Measurements from ENCODE around the gene OR52R1.
"Not testable (repeated sequence)": the region's sequence is repeated elsewhere in the genome, so short reads cannot be mapped to it uniquely, and the experiment has no call there.

The OR52R1 gene

DNA sequence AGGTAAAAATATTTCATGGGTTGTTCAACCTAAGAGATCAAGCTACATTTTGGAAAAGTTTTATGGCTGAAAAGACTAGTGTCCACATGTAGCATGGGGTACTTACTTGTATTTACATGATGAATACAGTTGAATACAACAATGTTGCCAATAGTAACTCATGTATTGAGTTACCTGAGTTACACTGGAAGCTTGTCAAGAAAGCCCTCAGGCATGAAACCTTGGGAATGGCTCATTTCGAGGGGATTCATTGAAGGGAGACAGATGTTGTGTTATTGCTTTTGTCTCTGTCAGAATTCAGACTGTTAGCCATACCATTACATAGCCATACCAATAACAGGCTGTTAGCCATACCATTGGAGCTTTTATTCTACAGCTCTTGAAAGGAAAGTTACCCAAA is 26.2 kb upstream of the OR52R1 start:
- H3K4me1 Mint-ChIP-seq, result peaks cover 11% of the 10 kb centered on the region
- peaks cover 7% of the 10 kb centered on the region for H3K27me3 Mint-ChIP-seq (ENCODE audit: low read depth, poor library complexity)
- DNase-seq, result no peak
- H3K4me3 Mint-ChIP-seq, result no peak overlapping the region
- TF ChIP-seq, protein P1, sequence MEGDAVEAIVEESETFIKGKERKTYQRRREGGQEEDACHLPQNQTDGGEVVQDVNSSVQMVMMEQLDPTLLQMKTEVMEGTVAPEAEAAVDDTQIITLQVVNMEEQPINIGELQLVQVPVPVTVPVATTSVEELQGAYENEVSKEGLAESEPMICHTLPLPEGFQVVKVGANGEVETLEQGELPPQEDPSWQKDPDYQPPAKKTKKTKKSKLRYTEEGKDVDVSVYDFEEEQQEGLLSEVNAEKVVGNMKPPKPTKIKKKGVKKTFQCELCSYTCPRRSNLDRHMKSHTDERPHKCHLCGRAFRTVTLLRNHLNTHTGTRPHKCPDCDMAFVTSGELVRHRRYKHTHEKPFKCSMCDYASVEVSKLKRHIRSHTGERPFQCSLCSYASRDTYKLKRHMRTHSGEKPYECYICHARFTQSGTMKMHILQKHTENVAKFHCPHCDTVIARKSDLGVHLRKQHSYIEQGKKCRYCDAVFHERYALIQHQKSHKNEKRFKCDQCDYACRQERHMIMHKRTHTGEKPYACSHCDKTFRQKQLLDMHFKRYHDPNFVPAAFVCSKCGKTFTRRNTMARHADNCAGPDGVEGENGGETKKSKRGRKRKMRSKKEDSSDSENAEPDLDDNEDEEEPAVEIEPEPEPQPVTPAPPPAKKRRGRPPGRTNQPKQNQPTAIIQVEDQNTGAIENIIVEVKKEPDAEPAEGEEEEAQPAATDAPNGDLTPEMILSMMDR (IDR thresholded peaks at IDR 0.05), result no peak
- no peaks in the 10 kb centered on the region for H3K36me3 Mint-ChIP-seq (ENCODE audit: low read depth)
- no peaks in the 10 kb centered on the region for H3K9me3 Mint-ChIP-seq
- no peak overlapping the region for H3K27ac Mint-ChIP-seq

DNA sequence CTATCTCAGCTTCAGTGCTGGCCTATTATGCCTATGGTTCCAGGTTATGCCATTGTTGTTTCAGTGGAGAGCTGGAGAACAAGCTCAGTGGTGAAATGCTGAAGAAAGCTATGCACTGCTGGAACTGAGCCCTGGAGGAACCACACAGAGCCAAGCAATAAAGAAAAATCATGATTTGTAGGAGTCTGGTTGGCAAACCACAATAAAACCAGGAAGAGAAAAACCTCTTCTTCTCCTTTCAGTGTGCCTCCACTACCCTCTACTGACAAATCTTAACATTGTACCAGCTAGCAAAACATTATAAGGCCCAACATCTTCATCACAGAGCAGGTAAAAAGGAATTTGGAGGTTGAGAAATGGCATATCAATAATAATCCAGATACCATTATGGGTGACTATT is 22.2 kb upstream of the OR52R1 start:
- Mint-ChIP-seq H3K27me3 (ENCODE audit: low read depth, poor library complexity) (peaks cover 12% of the 10 kb centered on the region), H3K36me3 (ENCODE audit: low read depth) (no peaks in the 10 kb centered on the region), H3K4me3 (no peak overlapping the region), H3K4me1 (peaks cover 5% of the 10 kb centered on the region), H3K9me3 (no peaks in the 10 kb centered on the region), H3K27ac (no peak overlapping the region)
- TF ChIP-seq, protein P1 (IDR thresholded peaks at IDR 0.05), result peak; percentile 29
- no peak for DNase-seq

DNA sequence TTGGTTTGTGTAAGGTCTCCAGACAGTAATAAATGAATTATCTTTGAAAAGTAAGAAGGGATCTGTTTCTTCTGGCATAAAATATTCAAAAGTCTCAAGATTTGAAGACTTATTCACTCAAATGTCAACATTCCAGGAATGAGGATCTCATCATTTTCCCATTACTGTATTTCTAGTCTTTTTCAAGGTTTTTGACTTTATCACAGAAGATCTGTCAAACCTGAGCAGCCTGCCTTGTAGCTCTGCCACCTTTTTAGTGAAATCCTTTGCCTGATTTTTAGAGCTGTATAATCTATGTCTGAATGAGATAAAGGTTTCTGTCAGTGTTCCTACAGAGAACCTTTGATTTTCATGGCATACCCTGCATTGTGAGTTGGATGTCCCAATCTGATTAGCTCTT is 21.0 kb upstream of the OR52R1 start:
- TF ChIP-seq, protein P1 (IDR thresholded peaks at IDR 0.05), result no peak
- Mint-ChIP-seq H3K4me3 (no peak overlapping the region), H3K27me3 (ENCODE audit: low read depth, poor library complexity) (peaks cover 16% of the 10 kb centered on the region), H3K36me3 (ENCODE audit: low read depth) (no peaks in the 10 kb centered on the region), H3K4me1 (no peaks in the 10 kb centered on the region), H3K27ac (no peak overlapping the region), H3K9me3 (no peaks in the 10 kb centered on the region)
- no peak for DNase-seq

DNA sequence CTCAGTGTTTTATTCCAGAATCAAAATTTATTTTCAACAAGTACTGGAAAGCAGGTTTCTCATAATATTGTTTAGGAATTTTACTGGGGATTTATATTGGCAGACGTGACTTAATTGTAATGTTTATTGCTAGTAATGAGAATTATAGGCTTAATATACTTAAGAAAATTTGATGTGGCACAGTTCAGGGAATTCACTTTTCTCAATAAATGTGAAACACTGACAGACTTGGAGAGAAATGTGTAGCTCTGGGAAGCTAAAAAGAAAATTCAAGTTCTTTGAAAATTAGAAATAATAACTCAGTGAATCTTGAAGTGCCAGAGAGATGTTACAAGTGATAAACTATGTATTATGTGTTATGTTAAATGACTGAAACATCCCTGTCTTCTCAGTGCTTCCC is 16.8 kb upstream of the OR52R1 start, which contains the start of gene OR51F2:
OR51F2 (plus strand) TSS at position 301 of the 400 bp plus-strand sequence. CDS start 101 bp downstream, outside the sequence.
- Mint-ChIP-seq H3K9me3 (no peaks in the 10 kb centered on the region), H3K27me3 (ENCODE audit: low read depth, poor library complexity) (peaks cover 12% of the 10 kb centered on the region), H3K36me3 (ENCODE audit: low read depth) (no peaks in the 10 kb centered on the region), H3K27ac (peak within 1 kb of the TSS; percentile 15), H3K4me3 (no peak within 1 kb of the TSS), H3K4me1 (no peaks in the 10 kb centered on the region)
- TF ChIP-seq, protein P1 (IDR thresholded peaks at IDR 0.05), result no peak
- no peak for DNase-seq

DNA sequence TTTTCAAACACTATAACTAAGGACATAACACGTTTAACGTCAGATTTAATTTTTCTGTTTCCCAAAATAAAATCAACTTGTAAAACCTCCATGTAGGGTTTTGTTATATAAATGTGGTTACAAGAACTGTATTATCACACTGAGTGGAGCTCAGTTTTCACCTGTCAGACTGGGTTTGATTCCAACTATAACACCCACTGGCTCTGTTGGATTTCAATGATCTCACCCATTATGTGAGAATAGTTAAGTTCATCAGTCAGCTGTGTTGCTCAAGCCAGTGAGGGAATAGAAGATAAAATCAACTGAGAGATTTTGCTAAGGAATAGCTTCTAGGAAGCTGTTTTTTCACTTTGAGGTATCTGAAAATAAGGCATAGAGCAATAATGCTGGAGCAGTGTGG is 5.1 kb upstream of the OR52R1 start:
- no peak for DNase-seq
- TF ChIP-seq, protein P1 (IDR thresholded peaks at IDR 0.05), result no peak
- peaks cover 11% of the 10 kb centered on the region for H3K4me1 Mint-ChIP-seq
- H3K9me3 Mint-ChIP-seq, result no peaks in the 10 kb centered on the region
- H3K4me3 Mint-ChIP-seq, result no peak overlapping the region
- H3K27ac Mint-ChIP-seq, result no peak overlapping the region
- H3K27me3 Mint-ChIP-seq (ENCODE audit: low read depth, poor library complexity), result no peaks in the 10 kb centered on the region
- H3K36me3 Mint-ChIP-seq (ENCODE audit: low read depth), result no peaks in the 10 kb centered on the region

DNA sequence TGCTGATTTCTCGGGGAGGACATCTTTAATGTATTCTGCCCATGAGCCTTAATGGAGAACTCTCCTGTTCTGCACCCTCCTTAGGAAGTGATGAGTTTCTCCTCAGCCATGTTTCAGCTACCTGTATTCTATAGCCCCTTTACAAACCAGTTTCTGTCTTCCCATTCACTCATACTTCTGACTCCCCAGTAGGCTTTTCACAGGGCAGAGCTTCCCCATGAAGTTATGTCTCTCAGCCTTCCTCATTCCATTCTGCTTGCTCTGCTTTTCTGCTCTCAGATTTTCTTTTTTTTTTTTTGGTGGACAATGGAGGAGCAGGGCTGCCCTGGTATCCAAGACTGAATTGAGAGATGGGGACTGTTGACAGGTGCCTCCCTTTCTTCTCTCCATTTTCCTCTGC is 4.3 kb upstream of the OR52R1 start:
- H3K9me3 Mint-ChIP-seq, result no peaks in the 10 kb centered on the region

DNA sequence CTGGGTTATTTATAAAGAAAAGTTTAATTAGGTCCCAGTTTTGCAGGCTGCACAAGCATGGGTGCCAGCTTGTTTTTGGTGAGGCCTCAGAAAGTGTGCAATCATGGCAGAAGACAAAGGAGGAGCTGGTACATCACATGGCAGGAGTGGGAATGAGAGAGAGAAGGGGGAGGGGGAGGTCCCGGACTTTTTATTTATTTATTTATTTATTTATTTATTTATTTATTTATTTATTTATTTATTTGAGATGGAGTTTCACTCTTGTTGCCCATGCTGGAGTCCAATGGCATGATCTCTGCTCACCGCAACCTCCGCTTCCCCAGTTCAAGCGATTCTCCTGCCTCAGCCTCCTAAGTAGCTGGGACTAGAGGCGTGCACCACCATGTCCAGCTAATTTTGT is 2.9 kb downstream of the OR52R1 start:
- H3K36me3 Mint-ChIP-seq (ENCODE audit: low read depth); H3K4me3 Mint-ChIP-seq: not testable (repeated sequence)

More for the DNA sequence above, 4.3 kb upstream of the OR52R1 start:
- peaks cover 11% of the 10 kb centered on the region for H3K4me1 Mint-ChIP-seq
- TF ChIP-seq, protein P1 (IDR thresholded peaks at IDR 0.05), result no peak
- peaks cover 3% of the 10 kb centered on the region for H3K27me3 Mint-ChIP-seq (ENCODE audit: low read depth, poor library complexity)
- no peak overlapping the region for H3K27ac Mint-ChIP-seq
- H3K4me3 Mint-ChIP-seq, result no peak overlapping the region
- no peaks in the 10 kb centered on the region for H3K36me3 Mint-ChIP-seq (ENCODE audit: low read depth)
- no peak for DNase-seq

More for the DNA sequence above, 2.9 kb downstream of the OR52R1 start:
- H3K4me1 Mint-ChIP-seq, DNase-seq, H3K9me3 Mint-ChIP-seq, H3K27ac Mint-ChIP-seq: not testable (repeated sequence)
- H3K27me3 Mint-ChIP-seq (ENCODE audit: low read depth, poor library complexity), result peaks cover 15% of the 10 kb centered on the region
